HepG2 (cell line): ENCODE data around the gene PLD2. TPM values are rescaled to one million over a fixed set of nuclear protein-coding genes. Genes with fewer than 3 reads are reported as not detected.

Source experiments
- DDIT3 ChIP-seq: sonication (generic); formaldehyde crosslinking; IDR thresholded peaks from 2 replicates; pipeline ENCODE4 v1.4.0; 2020; ENCODE audit warnings: mild to moderate bottlenecking, missing genetic modification reagents
- DPF2 ChIP-seq: sonication (generic); formaldehyde crosslinking; IDR thresholded peaks from 2 replicates; pipeline ENCODE4 v1.4.0; 2020; ENCODE audit warnings: mild to moderate bottlenecking, low read depth, missing genetic modification reagents, borderline replicate concordance
- ERF ChIP-seq: IDR thresholded peaks from 2 replicates; pipeline ENCODE4 v1.6.1; 2018; ENCODE audit warnings: missing biosample characterization, missing genetic modification reagents
- HINFP ChIP-seq: sonication (generic); formaldehyde crosslinking; IDR thresholded peaks from 2 replicates; pipeline ENCODE4 v1.4.0; 2020; ENCODE audit warnings: low read depth, mild to moderate bottlenecking, missing genetic modification reagents
- KDM5B ChIP-seq: sonication (generic); formaldehyde crosslinking; IDR thresholded peaks from 2 replicates; pipeline ENCODE4 v1.4.0; 2020; ENCODE audit warnings: missing genetic modification reagents, mild to moderate bottlenecking, borderline replicate concordance
- KMT2A ChIP-seq: sonication (generic); formaldehyde crosslinking; IDR thresholded peaks from 2 replicates; pipeline ENCODE4 v1.4.0; 2020; ENCODE audit warnings: missing genetic modification reagents
- PAXIP1 ChIP-seq: sonication (generic); formaldehyde crosslinking; conservative IDR thresholded peaks from 2 replicates; pipeline ENCODE4 v1.4.0; 2020; ENCODE audit warnings: mild to moderate bottlenecking, missing genetic modification reagents, moderate library complexity
- POLR2AphosphoS2 ChIP-seq: IDR thresholded peaks from 2 replicates; pipeline ENCODE4 v1.6.1; 2011; ENCODE audit warnings: low read depth, low read length, improper control_type of control experiment
- SKI ChIP-seq: fragments of 450-650 bp; IDR thresholded peaks from one replicate; pipeline ENCODE4 v1.6.1; 2018; ENCODE audit warnings: mild to moderate bottlenecking; ENCODE audit not compliant: partially characterized antibody
- polyA plus RNA-seq, 8 experiments: library from polyadenylated mRNA; depleted of rRNA in 3 of 8; stranded (reverse) in 7 of 8; unstranded in 1 of 8; fragments of >200 nt; fragmentation: Illumina TruSeq in 4 of 8; extraction: Trizol in 4 of 8; gene quantifications; 2 replicates each; pipeline versions ENCODE4 v1.2.1 to v1.2.3, GENCODE V29; 2011 to 2016; ENCODE audit warnings: low read depth in 4 of 8, missing spikeins in 1 of 8, mixed read lengths in 1 of 8; ENCODE audit not compliant: insufficient read depth in 1 of 8
- total RNA-seq, 5 experiments: library from RNA; depleted of rRNA; stranded (reverse); fragments of >200 nt; fragmentation: Illumina TruSeq; extraction: Trizol; gene quantifications; 2 replicates each; pipeline ENCODE4 v1.2.3, GENCODE V29; 2016; ENCODE audit warnings: low read depth in 1 of 5

PLD2 gene
- total and polyA plus RNA-seq, 2 of the 13 experiments (the other 11 are each of a cell fraction or from before 2014, with no cell fraction given), result 13.4 to 29.7 TPM

GRCh38 chr17:4800462-4801196 is 6.3 kb upstream of the PLD2 start (continued):
- TF ChIP-seq HINFP, result no peak
- TF ChIP-seq POLR2AphosphoS2, result no peak
- no peak for TF ChIP-seq KMT2A (CRISPR knock-in tag)
- TF ChIP-seq PAXIP1 (CRISPR knock-in tag), result no peak
- TF ChIP-seq SKI, result no peak
- no peak for TF ChIP-seq ERF (CRISPR knock-in tag)
- no peak for TF ChIP-seq DPF2 (CRISPR knock-in tag)
- no peak for TF ChIP-seq DDIT3 (CRISPR knock-in tag)
- TF ChIP-seq KDM5B, result no peak
